GM21529 (cell line): Measurements from ENCODE around the gene PCGF6.

ENCODE experiments used
- ATAC-seq: cut with Tn5 transposase; IDR thresholded peaks from one replicate; pipeline ENCODE4 v1.9.1; 2021; ENCODE audit not compliant: unreplicated experiment

PCGF6 gene

GRCh38 chr10:103327906-103328305, 23.0 kb downstream of the PCGF6 start:
- no peak for ATAC-seq

DNA sequence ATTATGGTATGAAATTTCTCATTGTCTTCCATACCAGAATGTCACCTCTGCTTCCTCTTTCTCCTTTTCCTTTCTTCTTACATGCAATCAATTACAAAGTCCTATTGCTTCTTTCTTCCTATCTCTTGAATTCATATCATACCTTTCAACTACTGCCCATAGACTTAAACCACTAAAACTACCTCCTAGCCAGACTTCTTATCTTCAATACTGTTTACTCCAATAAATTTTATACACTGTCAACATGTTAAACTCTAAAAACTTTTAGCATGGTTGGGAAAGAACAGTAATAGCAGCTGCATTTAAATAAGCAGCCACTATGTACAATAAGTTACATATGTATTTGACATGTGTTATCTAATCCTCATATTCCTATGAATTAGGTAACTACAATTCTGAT, 34.9 kb downstream of the PCGF6 start:
- ATAC-seq: no peak

DNA sequence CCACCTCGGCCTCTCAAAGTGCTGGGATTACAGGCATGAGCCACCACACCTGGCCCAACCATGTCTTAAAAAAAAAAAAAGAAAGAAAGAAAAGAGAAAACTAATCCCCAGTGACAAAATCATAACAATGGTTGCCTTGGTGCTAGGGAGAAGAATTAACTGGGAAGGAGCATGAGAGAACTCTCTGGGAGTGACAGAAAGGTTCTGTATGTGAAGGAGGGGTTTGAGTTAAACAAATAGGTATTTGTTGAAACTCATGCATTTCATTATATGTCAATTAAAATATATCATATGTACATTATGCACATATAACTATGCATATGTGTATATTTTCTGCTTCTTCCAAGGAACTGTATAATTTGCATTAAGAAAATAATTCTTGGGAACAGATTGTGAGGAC, 40.7 kb downstream of the PCGF6 start:
- no peak for ATAC-seq

- ATAC-seq: no peak
Observed at GRCh38 chr10:103307594-103307993, 43.3 kb downstream of the PCGF6 start.

GRCh38 chr10:103295374-103296015, 55.4 kb downstream of the PCGF6 start:
- no peak for ATAC-seq

GRCh38 chr10:103291588-103291987, 59.4 kb downstream of the PCGF6 start:
- ATAC-seq: no peak

DNA sequence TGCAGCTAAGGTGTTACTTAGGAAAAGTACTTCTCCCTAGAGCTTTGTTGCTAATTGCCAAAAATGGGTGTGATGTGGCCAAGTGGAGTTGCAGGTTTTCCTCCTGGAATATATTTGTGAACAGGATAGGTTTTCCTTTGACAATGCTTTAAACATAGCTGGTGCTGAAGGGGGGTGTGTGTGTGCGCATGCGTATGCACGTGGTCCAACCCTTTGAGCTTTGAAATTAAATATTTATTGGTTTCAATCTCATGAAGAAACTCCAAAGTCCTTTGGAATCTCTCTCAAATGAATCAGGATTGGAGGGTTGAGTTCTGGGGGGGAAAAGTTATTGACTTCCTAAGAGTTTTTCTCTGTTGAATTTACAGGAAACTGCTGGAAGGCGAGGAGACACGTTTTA, 62.9 kb downstream of the PCGF6 start:
- no peak for ATAC-seq

DNA sequence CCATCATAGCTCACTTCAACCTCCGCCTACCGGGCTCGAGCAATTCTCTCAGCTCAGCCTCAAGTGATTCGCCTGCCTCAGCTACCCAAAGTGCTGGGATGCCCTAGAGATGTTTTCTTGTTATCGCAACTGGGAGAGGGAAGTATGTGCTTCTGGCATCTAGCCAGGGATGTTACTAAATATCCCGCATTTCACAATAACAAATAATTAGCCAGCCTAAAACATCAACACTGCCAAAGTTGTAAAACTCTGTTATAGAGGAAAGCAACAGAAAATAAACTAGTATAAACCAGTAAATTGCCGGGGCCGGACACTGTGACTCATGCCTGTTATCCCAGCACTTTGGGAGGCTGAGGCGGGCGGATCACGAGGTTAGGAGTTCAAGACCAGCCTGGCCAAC, 66.8 kb downstream of the PCGF6 start:
- ATAC-seq: no peak

DNA sequence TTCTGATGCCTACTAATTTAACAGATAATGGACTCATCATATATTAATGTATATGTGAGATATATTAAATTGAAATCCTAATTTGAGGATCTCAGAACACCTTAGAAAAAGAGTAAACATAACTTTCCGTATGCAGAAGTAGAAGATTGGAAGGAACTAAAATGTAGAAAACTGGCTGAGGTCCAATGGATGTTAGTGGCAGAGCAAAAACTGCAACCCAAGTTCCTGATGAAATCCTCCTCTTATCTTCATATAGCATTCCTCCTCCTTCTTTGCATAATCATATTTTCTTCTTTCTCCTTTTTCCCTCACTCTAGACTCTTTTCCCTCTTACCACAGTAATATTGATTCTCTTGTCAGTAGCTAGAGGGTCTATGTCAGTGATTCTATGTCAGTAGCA, 68.0 kb downstream of the PCGF6 start:
- ATAC-seq: no peak

- no peak for ATAC-seq
Observed at GRCh38 chr10:103281753-103282152, 69.2 kb downstream of the PCGF6 start.

GRCh38 chr10:103280506-103280905, 70.4 kb downstream of the PCGF6 start:
- no peak for ATAC-seq

DNA sequence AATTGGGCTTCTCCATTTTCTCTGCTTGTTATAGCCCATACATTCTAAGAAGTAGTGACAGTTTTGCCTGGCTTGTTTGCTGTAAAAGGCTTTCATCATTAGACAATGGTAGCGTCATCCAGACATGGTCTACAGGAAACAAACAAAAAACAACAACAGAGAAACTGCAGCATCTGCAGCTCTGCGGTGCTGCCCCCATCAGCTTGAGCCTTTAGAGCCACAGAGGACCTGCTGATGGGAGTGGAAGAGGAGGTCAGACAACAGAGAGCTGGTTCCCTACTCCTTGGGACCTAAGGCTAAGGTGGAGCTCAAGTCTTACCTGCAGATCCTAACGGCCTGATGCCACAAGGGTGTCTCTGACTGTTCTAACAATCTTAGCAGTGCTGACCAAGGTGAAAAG, 70.9 kb downstream of the PCGF6 start:
- no peak for ATAC-seq

DNA sequence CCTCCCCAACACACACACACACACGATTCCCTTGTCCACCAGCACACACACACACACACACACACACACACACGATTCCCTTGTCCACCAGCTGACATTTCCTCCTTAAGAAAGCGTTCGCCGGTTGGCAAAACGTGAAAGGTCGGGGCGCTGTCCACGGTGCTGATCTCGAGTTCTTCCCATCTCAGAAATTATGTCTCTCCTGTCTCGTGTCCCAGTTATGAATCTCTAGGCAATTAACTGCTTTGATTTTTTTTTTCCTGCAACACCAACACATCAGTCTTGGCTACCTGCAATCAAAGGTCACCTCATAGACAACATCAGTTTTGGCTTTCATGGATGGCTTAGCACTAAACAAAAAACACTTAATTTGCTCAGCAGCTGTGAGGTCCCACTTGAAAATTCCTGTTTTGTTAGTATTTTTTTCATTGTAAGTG, 72.1 kb downstream of the PCGF6 start:
- ATAC-seq: no peak

- ATAC-seq: no peak
Observed at GRCh38 chr10:103278537-103278823, 72.5 kb downstream of the PCGF6 start.

DNA sequence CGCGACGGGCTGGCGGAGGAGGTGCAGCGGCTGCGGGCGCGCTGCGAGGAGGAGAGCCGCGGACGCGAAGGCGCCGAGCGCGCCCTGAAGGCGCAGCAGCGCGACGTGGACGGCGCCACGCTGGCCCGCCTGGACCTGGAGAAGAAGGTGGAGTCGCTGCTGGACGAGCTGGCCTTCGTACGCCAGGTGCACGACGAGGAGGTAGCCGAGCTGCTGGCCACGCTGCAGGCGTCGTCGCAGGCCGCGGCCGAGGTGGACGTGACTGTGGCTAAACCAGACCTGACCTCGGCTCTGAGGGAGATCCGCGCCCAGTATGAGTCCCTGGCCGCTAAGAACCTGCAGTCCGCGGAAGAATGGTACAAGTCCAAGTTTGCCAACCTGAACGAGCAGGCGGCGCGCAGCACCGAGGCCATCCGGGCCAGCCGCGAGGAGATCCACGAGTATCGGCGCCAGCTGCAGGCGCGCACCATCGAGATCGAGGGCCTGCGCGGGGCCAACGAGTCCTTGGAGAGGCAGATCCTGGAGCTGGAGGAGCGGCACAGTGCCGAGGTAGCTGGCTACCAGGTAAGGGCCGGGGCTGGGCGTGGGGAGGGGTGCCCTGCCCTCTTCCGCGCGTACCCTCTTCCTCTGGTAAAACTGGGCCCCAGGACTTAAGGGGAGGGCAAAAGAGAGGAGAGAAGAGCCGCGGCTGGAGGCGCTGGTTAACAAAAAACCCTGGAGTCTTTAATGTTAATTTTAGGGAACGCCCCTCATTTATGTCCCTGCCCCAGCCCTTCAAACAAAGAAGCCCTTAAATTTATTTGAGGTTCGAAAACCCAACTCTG, 73.0 kb downstream of the PCGF6 start:
- ATAC-seq: no peak

- ATAC-seq: no peak
Observed at GRCh38 chr10:103276896-103277712, 73.8 kb downstream of the PCGF6 start, which contains the start of gene INA. TSS of gene INA (plus strand) at chr10:103277138. CDS start at chr10:103277212, 74 bp downstream.

- no peak for ATAC-seq
Observed at GRCh38 chr10:103276251-103276895, 74.6 kb downstream of the PCGF6 start.

DNA sequence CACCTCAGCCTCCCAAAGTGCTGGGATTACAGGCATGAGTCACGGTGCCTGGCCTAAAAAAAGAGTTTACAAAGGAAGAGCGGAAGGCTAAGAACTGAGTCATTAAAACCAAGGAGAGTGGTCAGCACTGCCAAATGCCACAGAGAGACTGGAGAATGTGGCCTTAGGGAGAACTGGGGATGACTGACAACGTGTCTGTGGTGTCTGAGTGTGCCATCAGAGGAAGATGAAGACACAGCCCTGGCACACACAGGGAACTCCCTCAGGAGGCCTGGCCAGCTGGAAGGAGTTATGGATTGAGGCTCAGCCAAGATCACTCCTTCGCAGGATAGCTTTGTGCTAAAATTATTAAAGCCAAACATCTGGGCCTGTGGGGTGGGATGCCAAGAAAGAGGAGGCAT, 77.9 kb downstream of the PCGF6 start:
- no peak for ATAC-seq

- no peak for ATAC-seq
Observed at GRCh38 chr10:103265717-103266329, 85.1 kb downstream of the PCGF6 start.

- no peak for ATAC-seq
Observed at GRCh38 chr10:103262229-103262628, 88.7 kb downstream of the PCGF6 start.

DNA sequence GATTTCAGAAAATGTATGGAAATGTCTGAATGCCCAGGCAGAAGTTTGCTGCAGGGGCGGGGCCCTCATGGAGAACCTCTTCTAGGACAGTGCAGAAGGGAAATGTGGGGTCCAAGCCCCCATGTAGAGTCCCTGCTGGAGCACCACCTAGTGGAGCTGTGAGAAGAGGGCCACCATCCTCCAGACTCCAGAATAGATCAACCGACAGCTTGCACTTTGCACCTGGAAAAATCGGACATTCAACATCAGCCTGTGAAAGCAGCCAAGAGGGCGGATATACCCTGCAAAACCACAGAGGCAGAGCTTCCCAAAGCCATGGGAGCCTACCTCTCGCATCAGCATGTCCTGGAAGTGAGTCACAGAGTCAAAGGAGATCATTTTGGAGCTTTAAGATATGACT, 91.0 kb downstream of the PCGF6 start:
- no peak for ATAC-seq
